ENCODE data around the gene GAN.

GRCh38 chr16:81278526-81278925 lies 36.2 kb upstream of the GAN start:
- no peak for TF ChIP-seq CTCF (conservative IDR thresholded peaks at IDR 0.05 in 1 of 2, IDR thresholded peaks at IDR 0.05 in 1 of 2; ENCODE audit: low read depth in 1 of 2, low read length in 2 of 2)
- TF ChIP-seq EZH2 (IDR thresholded peaks at IDR 0.05; ENCODE audit: low read length, missing control alignments), result no peak

Data from fibroblast of lung (primary cell).